Esophagus muscularis mucosa (tissue), 3 donors: ENCODE results near the gene PRKCE.

Experiments
- POLR2A ChIP-seq: fragments of 450-650 bp; IDR thresholded peaks from one replicate; pipeline ENCODE4 v1.6.1; 2017; ENCODE audit warnings: antibody characterized with exemption, moderate library complexity, mild to moderate bottlenecking, low read depth
- TF ChIP-seq, protein P1 (sequence below), 3 experiments: fragments of 200-600 bp in 2 of 3; fragments of 450-650 bp in 1 of 3; sonication (generic) in 2 of 3; IDR thresholded peaks; one replicate each; pipeline ENCODE4 v1.5.1; 2017 to 2019; ENCODE audit warnings: antibody characterized with exemption in 3 of 3, mild to moderate bottlenecking in 2 of 3, moderate library complexity in 1 of 3

DNA sequence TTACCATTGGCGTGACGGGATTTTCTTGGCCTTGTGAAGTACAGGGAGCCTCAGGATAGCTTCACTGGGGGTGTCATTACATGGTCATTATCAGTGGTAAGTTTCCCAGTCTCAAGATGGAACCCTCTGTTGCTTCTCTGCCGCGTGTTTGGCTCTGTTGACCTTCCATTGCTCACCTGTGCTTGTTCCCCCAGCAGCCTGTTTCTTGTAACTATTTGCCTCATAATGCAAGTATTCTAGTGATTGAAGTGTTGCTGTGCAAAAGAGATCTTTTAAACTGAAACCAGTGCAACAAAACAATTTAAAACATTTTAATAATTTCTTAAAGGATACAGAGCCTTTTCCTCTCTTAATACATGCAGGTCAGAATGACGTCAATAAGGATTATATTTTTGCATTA lies 24.6 kb downstream of the PRKCE start:
- TF ChIP-seq, protein P1, sequence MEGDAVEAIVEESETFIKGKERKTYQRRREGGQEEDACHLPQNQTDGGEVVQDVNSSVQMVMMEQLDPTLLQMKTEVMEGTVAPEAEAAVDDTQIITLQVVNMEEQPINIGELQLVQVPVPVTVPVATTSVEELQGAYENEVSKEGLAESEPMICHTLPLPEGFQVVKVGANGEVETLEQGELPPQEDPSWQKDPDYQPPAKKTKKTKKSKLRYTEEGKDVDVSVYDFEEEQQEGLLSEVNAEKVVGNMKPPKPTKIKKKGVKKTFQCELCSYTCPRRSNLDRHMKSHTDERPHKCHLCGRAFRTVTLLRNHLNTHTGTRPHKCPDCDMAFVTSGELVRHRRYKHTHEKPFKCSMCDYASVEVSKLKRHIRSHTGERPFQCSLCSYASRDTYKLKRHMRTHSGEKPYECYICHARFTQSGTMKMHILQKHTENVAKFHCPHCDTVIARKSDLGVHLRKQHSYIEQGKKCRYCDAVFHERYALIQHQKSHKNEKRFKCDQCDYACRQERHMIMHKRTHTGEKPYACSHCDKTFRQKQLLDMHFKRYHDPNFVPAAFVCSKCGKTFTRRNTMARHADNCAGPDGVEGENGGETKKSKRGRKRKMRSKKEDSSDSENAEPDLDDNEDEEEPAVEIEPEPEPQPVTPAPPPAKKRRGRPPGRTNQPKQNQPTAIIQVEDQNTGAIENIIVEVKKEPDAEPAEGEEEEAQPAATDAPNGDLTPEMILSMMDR (IDR thresholded peaks at IDR 0.05), result no peak
- no peak for TF ChIP-seq POLR2A
